ENCODE measurements around the gene MBD3L2B.

Gene MBD3L2B

DNA sequence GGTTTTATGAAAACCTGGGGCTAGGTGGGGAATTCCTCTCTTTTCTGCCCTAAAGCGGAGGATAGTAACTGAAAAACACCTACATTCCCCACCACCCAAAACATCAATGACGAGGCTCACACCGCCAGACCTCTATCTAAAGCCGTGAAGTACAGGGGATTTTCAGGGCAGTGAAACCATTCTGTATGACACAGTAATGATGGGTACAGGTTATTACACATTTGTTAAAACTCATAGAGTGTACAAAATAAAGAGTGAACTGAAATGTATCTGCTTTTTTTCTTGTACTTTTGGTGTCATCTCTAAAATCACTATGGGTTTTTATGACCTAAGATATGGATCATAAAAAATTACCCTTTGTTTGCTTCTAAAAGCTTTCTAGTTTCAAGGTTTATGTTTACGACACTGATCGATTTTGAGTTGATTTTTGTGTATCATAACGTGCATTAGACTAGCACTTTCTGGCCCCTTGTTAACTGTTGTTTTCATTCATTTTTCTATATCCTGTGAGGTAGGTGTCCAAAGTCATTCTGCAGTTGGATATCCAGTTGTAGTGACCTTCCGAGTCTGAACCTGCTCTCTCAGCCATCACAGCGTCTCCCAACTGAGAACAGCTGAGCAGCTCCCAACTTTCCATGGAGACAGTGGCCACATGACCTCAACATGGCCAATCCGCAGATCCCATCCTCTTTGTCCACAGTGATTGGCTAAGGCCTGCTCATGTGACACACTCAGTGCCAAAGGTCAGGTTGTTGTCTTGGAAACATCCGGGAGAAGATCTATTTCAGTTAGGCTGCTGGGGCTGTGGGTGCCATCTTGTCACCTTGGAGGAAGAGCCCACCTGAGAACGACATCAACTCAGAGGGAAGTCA, 10.3 kb downstream of the MBD3L2B start:
- no peak for DNase-seq

DNA sequence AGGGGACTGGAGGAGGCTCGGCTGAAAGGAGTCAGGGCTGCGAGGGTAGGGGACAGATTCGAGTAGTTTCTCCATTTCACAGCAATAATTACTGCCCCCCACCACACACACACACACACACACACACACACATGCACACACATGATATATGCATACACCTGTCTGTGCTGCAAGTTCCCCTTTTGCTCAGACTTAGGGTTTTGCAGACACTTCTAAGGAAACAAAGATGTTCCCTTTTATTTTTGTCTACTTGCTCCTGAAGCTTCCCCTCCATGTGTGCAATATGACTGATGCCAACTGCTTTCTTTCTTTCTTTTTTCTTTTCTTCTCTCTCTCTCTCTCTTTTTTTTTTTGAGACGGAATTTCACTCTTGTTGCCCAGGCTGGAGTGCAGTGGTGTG, 13.4 kb downstream of the MBD3L2B start:
- DNase-seq: no peak

DNA sequence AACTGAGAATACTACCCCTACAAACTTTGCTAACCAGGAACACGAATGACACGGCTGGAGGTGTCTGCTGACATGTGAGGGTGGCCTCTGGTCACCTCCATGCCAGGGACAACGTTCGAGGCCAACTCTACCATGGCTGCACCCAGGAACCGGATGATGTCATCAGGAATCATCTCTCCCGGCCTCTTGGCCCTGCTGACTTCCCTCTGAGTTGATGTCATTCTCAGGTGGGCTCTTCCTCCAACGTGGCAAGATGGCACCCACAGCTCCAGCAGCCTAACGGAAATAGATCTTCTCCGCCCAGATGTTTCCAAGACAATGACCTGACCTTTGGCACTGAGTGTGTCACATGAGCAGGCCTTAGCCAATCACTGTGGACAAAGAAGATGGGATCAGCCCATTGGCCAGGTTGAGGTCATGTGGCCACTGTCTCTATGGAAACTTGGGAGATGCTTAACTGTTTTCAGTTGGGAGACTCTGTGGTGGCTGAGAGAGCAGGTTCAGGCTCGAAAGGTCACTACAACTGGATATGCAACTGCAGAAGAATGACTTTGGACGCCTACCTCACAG, 15.0 kb downstream of the MBD3L2B start:
- no peak for DNase-seq

DNA sequence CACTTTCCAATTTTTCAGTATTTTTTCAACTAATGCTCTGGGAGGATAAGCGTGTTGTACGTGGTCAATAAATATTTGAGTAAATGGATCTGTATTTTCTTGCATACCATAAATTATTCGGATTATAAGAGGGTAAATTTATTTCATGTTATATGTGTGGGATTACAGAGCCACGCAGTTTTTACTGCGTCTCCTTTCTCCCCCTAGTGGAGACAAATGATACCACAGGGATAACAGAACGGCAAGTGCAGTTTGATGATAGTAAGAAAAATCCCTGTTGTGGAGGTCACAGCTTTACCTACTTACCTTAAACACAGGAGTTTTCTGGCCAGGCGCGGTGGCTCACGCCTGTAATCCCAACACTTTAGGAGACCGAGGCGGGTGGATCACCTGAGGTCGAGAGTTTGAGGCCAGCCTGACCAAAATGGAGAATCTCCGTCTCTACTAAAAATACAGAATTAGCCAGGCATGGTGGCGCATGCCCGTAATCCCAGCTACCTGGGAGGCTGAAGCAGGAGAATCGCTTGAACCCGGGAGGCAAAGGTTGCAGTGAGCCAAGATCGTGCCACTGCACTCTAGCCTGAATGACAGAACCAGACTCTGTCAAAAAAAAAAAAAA, 16.8 kb downstream of the MBD3L2B start:
- no peak for DNase-seq

DNA sequence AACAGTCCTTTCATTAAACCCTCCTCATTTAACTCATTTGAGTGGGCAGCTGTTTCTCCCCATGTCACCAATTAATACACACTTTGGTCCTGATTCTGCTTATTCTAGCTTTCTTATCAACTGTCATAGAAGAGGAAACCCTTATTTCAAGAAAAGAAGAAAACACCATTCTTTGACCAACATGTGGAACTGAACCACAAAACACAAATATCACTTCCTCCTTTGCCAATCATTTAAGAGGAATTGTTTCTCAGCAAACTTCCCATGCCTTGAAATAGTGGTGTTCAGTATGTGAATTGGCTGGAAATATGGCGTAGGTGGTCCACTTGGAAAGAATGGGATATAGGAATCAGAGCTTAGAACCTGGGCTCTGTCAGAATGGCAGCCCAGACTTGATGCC, 20.4 kb downstream of the MBD3L2B start:
- DNase-seq: no peak

DNA sequence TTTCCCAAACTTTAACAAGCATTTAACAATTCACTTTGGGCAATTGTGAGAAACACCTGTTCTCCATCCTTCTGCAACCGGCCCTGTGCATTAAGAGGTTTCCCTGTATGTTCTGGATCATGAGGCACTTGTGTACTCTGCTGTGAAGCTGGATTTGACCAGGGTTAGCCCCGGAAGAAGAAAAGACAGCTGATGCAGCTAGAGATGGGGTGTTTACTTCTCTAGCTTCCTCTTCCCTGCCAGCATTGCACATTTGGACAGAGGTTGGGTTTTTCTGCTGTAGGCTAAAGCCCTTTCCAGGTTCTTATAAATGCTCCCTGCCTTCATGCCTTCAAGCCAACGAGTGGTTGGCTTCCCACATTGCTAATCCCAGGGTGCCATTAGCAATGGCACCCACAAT, 20.9 kb downstream of the MBD3L2B start:
- no peak for DNase-seq

DNA sequence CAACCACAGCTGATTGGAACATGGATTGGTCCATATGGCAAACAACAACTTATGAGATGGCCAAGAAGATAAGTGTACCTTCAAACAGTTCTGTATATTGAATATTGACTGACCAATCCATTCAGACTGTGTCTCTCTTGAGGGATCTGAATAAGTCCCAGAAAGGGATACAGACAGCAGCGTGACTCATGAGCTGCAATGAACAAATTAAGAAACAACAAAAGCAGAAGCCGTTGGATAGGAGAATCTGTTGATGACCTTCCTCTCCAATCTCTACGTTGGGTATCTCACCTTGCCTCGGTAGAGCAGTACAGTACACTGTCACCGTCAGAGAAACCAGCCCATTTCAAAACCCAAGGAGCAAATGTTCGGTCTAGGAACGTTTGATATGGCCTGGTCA, 21.3 kb downstream of the MBD3L2B start:
- no peak for DNase-seq

DNA sequence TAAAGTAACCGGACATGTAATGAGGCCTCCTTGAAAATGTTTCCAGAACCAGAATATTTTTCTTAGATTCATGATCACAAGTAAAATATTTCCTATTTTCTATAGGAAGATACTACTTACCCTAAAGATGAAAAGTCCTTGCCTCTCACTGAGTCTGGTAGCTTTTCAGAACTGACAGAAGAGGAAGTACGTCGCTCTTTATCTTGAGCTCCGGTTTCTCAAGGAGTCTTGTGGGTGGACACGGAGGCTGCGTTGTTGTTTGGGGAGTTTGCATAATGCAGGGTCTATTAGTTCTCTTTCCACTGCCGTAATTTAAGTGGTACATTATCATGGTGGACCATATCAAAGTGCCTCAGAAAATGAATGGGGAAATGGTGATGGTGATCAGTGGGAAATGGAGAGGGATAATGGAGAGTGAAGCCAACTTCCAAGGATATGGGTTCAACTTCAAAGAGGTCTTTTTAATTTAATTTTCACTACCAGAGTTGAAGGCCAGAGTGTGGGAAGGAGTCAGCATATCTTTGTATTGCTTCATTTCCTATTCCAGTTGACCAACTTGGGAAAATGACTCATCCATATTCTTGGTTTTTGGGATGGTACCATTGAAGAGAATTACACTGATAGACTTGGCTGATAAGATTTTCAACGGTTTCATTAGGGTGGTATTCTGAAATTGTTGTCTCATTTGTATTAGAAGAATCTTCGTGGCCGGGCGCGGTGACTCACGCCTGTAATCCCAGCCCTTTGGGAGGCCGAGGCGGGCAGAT, 23.4 kb downstream of the MBD3L2B start:
- no peak for DNase-seq

DNA sequence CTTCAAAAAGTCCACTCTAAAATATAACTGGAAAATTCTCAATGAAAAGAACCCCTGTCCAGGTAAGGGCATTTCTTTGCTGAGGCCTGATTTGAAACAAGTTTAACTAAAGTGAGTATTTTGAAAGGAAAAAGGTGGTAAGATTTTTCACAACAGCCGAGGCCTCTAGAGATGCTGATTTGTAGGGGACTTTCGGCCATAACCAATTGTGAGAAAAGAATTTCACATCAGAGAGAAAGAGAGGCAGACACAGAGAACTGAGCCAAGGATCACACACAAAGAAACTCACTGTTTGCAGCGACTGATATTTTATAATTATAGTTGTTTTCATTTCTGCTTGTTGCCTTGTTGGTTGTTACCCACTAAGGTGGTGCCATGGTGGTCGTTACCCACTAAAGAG, 24.4 kb downstream of the MBD3L2B start:
- no peak for DNase-seq

DNA sequence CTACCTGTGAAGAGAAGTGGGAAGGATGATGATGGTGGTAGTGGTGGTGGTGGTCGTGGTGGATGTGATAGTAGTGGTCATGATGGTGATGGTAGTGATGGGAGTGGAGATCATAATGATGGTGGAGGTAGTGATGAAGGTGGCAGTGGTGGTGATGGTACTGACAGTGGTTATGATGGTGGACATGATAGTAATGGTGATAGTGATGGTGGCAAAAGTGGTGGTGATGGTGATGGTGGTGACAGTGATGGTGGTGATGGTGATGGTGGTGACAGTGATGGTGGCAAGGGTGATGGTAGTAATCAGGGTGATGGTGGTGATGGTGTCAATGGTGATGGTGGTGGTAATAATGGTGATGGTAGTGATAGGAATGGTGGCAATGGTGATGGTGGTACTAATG, 26.2 kb downstream of the MBD3L2B start:
- DNase-seq: no peak

DNA sequence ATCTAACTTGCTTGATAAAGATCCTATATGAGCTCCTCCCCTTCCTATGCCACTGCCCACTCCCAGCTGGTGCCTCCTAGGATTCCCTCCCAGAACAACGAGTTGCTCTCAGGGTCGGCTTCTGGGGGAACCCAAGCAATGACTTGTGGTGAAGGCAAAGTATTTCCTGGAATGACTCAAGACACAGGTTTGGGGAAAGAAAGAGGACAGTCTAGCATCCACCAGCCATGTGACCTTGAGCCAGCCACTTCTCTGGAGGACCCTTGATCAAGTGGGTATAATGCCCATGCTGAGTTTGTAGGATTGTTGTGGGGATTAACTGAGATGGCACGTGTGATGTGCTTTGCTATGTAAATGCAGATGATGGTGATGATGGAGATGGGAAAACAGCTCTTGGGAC, 33.0 kb downstream of the MBD3L2B start:
- no peak for DNase-seq

DNA sequence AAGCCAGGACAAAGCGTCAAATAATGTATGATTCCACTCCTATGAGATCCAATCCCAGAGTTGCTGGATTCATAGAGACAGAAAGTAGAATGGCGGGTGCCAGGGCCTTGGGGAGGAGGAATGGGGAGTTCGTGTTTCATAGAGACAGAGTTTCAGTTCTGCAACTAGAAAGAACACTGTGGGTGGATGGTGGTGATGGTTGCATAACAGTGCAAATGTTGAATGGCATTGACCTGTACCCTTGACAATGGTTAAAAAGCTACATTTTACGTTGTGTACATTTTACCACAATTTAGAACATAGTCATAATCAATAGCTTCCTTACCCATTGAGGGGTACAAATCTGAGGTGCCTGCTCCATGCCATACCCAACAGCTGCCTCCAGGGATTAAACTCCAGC, 33.4 kb downstream of the MBD3L2B start:
- DNase-seq: no peak

DNA sequence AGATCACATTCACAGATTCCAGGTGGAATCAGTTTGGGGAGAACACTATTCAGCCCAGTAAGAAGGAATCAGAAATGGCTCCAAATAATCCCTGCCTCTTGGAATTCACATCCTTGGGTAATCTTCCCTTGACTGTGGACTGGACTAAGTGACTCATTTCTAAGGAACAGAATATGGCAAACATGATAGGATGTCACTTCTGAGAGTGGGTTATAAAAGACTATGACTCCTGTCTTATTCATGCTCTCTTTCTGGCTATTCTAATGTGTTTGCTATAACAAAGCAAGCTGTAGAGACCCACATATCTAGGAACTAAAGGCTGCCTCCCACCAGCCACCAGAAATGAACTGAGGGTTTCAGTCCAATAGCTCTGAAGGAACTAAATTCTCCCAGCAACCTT, 37.8 kb downstream of the MBD3L2B start:
- DNase-seq: no peak

DNA sequence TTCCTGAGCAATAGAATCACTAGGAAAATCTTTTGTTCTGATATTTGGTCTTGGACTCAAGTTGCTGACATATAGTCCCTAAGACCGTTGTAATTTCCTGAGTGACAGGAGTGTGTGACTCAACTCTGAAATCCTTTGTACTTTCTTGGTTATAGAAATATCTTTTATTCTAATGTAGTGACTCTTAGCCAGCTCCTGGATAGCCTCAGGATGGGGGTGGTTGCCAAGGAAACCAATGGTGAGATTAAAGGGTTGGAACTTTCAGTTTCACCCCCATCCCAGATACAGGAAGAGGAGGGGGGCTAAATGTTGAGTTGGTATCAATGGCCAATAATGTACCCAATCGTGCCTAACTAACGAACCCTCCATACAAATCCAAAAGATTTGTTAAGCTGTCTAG, 41.8 kb downstream of the MBD3L2B start:
- no peak for DNase-seq

DNA sequence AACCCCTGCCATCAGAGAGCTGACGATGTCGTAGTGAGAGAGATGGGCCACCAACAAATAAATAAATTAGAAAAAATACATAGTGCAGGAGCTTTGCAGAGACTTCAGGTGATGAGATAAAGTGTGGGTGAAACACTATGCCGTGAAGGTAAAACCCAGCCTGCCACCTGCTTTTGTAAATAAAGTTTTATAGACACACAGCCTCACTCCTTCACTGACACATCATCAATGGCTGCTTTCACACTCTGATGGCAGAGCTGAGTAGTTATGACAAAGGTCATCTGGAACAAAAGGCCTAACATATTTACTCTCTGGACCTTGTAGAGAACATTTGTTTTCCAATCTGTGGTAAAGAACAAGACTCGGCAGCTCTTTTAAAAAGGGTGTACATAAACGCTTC, 45.0 kb downstream of the MBD3L2B start:
- no peak for DNase-seq

DNA sequence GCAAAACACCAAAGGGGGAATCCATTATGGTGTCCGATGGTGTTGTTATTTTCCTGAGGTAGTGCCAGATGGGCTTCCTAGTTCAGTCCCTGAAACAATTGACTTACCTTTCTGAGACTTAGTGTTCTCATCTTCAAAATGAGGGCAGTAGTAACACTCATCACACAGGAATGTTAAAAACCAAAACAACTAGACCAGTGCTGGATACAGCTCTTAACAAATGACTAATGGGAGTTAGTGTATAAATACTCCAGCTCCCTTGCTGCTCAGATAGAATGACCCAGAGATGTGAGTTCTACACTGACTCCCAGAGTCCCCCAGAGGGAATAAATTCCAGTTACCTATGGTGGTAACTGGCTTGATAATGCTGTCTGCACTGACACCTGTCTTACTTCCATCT, 49.9 kb downstream of the MBD3L2B start:
- no peak for DNase-seq

DNA sequence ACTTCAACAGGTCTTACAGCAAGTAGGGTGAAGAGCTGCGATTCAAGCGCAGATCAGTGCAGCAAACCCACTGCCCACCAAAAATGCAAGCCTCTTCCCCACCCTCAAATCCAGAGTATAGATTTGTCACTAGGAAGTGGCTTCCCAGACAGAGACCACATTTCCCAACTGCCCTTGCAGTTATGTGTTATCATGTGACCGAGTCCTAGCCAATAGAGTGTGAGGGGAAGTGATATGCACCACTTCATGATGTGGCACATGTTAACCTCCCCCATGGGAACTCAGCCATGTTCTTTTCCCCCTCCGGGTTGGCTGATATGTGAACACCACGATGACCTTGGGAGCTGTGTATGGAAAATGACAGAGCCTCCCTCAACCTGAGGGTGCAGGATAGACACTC, 50.8 kb downstream of the MBD3L2B start:
- no peak for DNase-seq

DNA sequence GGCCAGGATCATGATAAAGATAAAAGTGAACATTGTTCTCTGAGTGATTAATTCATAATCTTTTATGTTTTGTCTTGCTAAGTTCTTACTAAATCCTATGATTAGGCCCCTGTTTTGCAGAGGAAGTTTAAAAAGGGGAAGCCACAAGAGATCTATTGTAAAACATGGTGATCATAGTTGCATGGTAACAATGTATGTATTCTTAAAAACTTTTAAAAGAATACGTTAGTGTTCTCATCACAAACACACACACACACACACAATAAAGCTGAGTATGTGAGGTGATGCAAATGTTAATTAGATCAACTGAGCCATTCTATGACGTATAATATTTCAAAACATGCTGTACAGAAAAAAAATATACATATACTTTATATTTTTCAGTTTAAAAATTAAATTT, 51.2 kb downstream of the MBD3L2B start:
- DNase-seq: no peak

DNA sequence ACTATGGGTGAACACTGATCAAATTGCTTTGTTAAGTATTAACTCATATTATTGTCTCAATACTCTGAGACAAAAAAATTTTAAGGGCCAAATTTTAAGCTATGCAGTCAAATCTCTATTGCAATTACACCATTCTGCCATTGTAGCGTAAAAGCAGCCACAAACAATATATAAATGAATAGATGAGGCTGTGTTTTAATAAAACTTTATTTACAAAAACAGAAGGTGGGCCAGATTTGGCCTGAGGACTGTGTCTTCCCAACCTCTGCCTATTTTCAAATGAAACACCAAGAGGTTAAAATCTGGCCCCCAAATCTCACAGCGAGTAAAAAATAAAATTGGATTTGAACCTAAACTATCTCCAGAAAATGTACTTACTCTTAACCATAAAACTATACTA, 51.7 kb downstream of the MBD3L2B start:
- DNase-seq: no peak

Data from T-helper 9 cell (primary cell).